K562 (cell line): ENCODE results near the gene HMGN2. TPM values are rescaled to one million over a fixed set of nuclear protein-coding genes. Genes with fewer than 3 reads are reported as not detected.

ENCODE experiments used
- CCNT2 ChIP-seq: IDR thresholded peaks from 2 replicates; pipeline ENCODE4 v1.6.1; 2011; ENCODE audit warnings: borderline replicate concordance, low read depth, mild to moderate bottlenecking, moderate library complexity, mixed read lengths, low read length; ENCODE audit not compliant: insufficient read length; ENCODE audit errors: extremely low read depth
- CREBBP ChIP-seq: IDR thresholded peaks from one replicate; pipeline ENCODE4 v1.6.1; 2012; ENCODE audit warnings: low read depth, mild to moderate bottlenecking, control low read depth, inconsistent platforms, low read length
- KLF13 ChIP-seq: fragments of 450-650 bp; IDR thresholded peaks from 2 replicates; pipeline ENCODE4 v1.6.1; 2016; ENCODE audit warnings: missing genetic modification characterization, low read depth, mild to moderate bottlenecking, missing compliant biosample characterization, moderate library complexity, borderline replicate concordance
- NCOR1 ChIP-seq: fragments of 450-650 bp; IDR thresholded peaks from 2 replicates; pipeline ENCODE4 v1.6.1; 2016; ENCODE audit warnings: mild to moderate bottlenecking, moderate library complexity
- NONO ChIP-seq, 2 experiments: fragments of 200-400 bp in 1 of 2; fragments of 450-650 bp in 1 of 2; formaldehyde crosslinking in 1 of 2; IDR thresholded peaks; 2 replicates each; pipeline ENCODE4 v1.6.1; 2017; ENCODE audit warnings: low read depth in 2 of 2, mild to moderate bottlenecking in 2 of 2, moderate library complexity in 2 of 2, low read length in 1 of 2
- PHB2 ChIP-seq: fragments of 450-650 bp; IDR thresholded peaks from 2 replicates; pipeline ENCODE4 v1.6.1; 2017; ENCODE audit warnings: low read depth
- RBM14 ChIP-seq: fragments of 200-400 bp; formaldehyde crosslinking; IDR thresholded peaks from 2 replicates; pipeline ENCODE4 v1.6.1; 2018; ENCODE audit warnings: low read depth, mild to moderate bottlenecking, low read length, moderate library complexity, borderline replicate concordance; ENCODE audit not compliant: insufficient read depth
- STAG1 ChIP-seq: sonication (generic); formaldehyde crosslinking; IDR thresholded peaks from 2 replicates; pipeline ENCODE4 v1.5.0; 2020; ENCODE audit warnings: missing genetic modification reagents, borderline replicate concordance
- TAF15 ChIP-seq: fragments of 200-400 bp; formaldehyde crosslinking; IDR thresholded peaks from 2 replicates; pipeline ENCODE4 v1.6.1; 2017; ENCODE audit warnings: mild to moderate bottlenecking, low read depth, low read length, moderate library complexity
- ZBED1 ChIP-seq: IDR thresholded peaks from 2 replicates; pipeline ENCODE4 v1.6.1; 2014
- ZNF263 ChIP-seq: sonication (generic); formaldehyde crosslinking; IDR thresholded peaks from 2 replicates; pipeline ENCODE4 v1.8.0; 2022; ENCODE audit warnings: mild to moderate bottlenecking, missing genetic modification reagents, borderline replicate concordance
- ZNF830 ChIP-seq: fragments of 250-450 bp; sonication (Bioruptor Pico); IDR thresholded peaks from 2 replicates; pipeline ENCODE4 v1.5.0; 2021; ENCODE audit warnings: mild to moderate bottlenecking
- polyA plus RNA-seq, 8 experiments: library from polyadenylated mRNA; depleted of rRNA in 4 of 8; stranded (reverse) in 5 of 8; unstranded in 3 of 8; fragments of >200 nt; fragmentation: Nextera tagmentation in 2 of 8; fragmentation: Illumina TruSeq in 1 of 8; extraction: Ambion mirVana in 2 of 8; extraction: Trizol in 1 of 8; gene quantifications; 2 replicates each; pipeline versions ENCODE4 v1.2.1 to v1.2.3, GENCODE V29; 2011 to 2014; ENCODE audit warnings: inconsistent platforms in 1 of 8, missing spikeins in 1 of 8
- total RNA-seq, 7 experiments: library from RNA; depleted of rRNA in 6 of 7; stranded (reverse); fragments of >200 nt in 6 of 7; fragmentation: Illumina TruSeq in 2 of 7; extraction: Trizol in 2 of 7; gene quantifications; 2 replicates each; pipeline versions ENCODE4 v1.2.1 to v1.2.3, GENCODE V29; 2011 to 2021; ENCODE audit warnings: low replicate concordance in 1 of 7
- TF ChIP-seq, protein P1 (sequence below): fragments of 450-650 bp; IDR thresholded peaks from 2 replicates; pipeline ENCODE4 v1.7.1; 2018; ENCODE audit warnings: mild to moderate bottlenecking, low read depth; ENCODE audit not compliant: partially characterized antibody
- TF ChIP-seq, protein P2 (sequence below): IDR thresholded peaks from 2 replicates; pipeline ENCODE4 v1.6.1; 2016; ENCODE audit warnings: missing genetic modification characterization, missing compliant biosample characterization
- TF ChIP-seq, protein P3 (sequence below): fragments of 450-650 bp; formaldehyde crosslinking; IDR thresholded peaks from 2 replicates; pipeline ENCODE4 v1.4.0; 2020; ENCODE audit warnings: mild to moderate bottlenecking

The HMGN2 gene
- total and polyA plus RNA-seq, 9 of the 15 experiments (the other 6 are each of a cell fraction or from before 2014, with no cell fraction given) = 370 to 1,354 (median 965) TPM

DNA sequence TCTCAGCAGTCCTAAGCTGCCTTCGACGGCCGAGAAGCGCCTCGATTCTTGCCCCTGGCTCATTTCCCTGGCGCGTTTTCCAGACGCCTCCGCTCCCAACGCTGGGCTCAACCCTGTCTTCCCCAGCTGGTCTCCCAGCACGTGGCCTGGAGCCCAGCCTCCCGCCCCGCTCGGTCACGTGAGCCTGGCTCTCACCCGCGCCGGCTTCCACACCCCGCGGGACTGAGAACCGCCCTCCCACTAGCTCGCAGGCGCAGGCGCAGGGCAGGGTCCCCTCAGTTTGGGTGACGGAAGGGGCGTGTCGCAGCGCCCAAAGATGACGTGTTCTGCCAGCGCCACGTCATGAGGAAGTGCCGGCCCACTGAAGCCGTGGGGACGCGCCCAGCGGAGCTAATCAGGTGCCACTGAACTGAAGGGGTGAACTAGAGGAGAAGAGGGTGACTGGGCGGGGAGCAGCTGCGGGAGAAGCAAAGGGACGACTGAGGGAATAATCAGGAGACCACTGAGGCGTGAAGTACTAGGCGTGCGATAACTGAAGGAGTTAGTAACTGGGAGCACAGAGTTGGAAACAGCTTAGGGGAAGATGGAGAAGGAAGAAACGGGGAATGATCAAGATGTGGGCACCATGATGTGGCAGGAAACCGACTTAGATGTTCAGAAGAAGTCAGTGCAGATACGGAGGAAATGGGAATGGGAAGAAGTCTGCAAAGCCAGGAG, 40.1 kb upstream of the HMGN2 start, which contains the start of gene DHDDS (continued):
- TF ChIP-seq CREBBP (no peak), RBM14 (0 out of 2 replicates have a peak, but pooled peaks have one; percentile 48), CCNT2 (peak; percentile 82), STAG1 (CRISPR knock-in tag) (no peak), ZNF830 (no peak), ZNF263 (CRISPR knock-in tag) (peak; percentile 71; the same call in 1 of the 2 replicates), TAF15 (no peak), ZBED1 (peak; percentile 23; the same call in 1 of the 2 replicates), PHB2 (peak; percentile 76), NCOR1 (no peak), KLF13 (tag) (peak; percentile 99), NONO (IDR thresholded peaks at IDR 0.05; ENCODE audit: low read depth in 2 of 2, low read length in 1 of 2) (peak in 1 of 2 experiments; percentile 9; a peak in 1 of 4 replicates)
- TF ChIP-seq, protein P1, sequence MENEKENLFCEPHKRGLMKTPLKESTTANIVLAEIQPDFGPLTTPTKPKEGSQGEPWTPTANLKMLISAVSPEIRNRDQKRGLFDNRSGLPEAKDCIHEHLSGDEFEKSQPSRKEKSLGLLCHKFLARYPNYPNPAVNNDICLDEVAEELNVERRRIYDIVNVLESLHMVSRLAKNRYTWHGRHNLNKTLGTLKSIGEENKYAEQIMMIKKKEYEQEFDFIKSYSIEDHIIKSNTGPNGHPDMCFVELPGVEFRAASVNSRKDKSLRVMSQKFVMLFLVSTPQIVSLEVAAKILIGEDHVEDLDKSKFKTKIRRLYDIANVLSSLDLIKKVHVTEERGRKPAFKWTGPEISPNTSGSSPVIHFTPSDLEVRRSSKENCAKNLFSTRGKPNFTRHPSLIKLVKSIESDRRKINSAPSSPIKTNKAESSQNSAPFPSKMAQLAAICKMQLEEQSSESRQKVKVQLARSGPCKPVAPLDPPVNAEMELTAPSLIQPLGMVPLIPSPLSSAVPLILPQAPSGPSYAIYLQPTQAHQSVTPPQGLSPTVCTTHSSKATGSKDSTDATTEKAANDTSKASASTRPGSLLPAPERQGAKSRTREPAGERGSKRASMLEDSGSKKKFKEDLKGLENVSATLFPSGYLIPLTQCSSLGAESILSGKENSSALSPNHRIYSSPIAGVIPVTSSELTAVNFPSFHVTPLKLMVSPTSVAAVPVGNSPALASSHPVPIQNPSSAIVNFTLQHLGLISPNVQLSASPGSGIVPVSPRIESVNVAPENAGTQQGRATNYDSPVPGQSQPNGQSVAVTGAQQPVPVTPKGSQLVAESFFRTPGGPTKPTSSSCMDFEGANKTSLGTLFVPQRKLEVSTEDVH = peak; percentile 96
- TF ChIP-seq, protein P2, sequence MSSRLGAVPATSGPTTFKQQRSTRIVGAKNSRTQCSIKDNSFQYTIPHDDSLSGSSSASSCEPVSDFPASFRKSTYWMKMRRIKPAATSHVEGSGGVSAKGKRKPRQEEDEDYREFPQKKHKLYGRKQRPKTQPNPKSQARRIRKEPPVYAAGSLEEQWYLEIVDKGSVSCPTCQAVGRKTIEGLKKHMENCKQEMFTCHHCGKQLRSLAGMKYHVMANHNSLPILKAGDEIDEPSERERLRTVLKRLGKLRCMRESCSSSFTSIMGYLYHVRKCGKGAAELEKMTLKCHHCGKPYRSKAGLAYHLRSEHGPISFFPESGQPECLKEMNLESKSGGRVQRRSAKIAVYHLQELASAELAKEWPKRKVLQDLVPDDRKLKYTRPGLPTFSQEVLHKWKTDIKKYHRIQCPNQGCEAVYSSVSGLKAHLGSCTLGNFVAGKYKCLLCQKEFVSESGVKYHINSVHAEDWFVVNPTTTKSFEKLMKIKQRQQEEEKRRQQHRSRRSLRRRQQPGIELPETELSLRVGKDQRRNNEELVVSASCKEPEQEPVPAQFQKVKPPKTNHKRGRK (tag) = no peak
- TF ChIP-seq, protein P3, sequence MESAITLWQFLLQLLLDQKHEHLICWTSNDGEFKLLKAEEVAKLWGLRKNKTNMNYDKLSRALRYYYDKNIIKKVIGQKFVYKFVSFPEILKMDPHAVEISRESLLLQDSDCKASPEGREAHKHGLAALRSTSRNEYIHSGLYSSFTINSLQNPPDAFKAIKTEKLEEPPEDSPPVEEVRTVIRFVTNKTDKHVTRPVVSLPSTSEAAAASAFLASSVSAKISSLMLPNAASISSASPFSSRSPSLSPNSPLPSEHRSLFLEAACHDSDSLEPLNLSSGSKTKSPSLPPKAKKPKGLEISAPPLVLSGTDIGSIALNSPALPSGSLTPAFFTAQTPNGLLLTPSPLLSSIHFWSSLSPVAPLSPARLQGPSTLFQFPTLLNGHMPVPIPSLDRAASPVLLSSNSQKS = no peak
